ENCODE results near the gene RFESD. TPM values are rescaled to one million over a fixed set of nuclear protein-coding genes. Genes with fewer than 3 reads are reported as not detected.
A peak's percentile ranks its signal among the peaks of the same experiment; 100 is the strongest.

RFESD gene
- total RNA-seq, 1 donor = 4.7 TPM

DNA sequence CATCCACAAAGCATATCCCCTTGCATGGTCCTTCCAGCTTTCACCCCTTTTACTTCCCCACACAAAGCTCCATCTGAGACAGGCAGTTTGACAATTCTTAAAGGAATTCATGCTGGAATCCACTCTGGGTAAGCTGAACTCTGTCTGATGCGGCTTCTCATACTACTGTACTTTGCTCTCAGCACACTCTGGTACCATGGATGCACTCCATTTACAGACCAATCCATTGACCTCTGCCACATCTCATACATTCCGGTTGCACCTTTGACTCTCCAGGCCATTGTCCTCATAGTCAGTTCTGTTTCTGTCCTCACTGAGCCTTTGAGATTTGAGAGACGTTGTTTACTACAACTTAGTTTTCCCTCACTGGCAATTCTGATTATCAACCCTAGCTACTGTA lies 24.0 kb downstream of the RFESD start:
- H3K4me3 ChIP-seq (ENCODE audit: low read depth, low read length) = no peak overlapping the region
- TF ChIP-seq, protein P1, sequence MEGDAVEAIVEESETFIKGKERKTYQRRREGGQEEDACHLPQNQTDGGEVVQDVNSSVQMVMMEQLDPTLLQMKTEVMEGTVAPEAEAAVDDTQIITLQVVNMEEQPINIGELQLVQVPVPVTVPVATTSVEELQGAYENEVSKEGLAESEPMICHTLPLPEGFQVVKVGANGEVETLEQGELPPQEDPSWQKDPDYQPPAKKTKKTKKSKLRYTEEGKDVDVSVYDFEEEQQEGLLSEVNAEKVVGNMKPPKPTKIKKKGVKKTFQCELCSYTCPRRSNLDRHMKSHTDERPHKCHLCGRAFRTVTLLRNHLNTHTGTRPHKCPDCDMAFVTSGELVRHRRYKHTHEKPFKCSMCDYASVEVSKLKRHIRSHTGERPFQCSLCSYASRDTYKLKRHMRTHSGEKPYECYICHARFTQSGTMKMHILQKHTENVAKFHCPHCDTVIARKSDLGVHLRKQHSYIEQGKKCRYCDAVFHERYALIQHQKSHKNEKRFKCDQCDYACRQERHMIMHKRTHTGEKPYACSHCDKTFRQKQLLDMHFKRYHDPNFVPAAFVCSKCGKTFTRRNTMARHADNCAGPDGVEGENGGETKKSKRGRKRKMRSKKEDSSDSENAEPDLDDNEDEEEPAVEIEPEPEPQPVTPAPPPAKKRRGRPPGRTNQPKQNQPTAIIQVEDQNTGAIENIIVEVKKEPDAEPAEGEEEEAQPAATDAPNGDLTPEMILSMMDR (IDR thresholded peaks at IDR 0.05; ENCODE audit: insufficient read depth, low read length) = no peak
- DNase-seq (ENCODE audit: low read depth) = peak; percentile 18

DNA sequence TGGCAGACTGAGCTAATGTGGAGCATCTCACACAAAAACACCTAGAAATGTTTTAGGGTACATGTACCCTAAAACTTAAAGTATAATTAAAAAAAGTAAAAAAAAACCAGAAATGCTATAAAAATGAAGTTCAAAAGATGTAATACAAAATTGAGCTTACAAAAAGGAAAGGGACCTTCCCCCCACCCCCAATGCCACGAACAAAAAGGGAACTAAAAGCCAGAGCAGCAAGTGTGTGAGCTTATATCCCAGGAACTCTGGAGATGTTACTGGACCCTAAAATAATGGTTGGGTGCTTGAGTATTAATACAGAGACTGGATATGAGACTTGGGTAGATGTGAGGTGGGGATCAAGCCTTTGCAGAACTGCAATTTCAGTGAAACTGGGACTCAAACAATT lies 25.2 kb downstream of the RFESD start:
- no peak for DNase-seq (ENCODE audit: low read depth)
- TF ChIP-seq, protein P1 (IDR thresholded peaks at IDR 0.05; ENCODE audit: insufficient read depth, low read length) = no peak
- no peak overlapping the region for H3K4me3 ChIP-seq (ENCODE audit: low read depth, low read length)

DNA sequence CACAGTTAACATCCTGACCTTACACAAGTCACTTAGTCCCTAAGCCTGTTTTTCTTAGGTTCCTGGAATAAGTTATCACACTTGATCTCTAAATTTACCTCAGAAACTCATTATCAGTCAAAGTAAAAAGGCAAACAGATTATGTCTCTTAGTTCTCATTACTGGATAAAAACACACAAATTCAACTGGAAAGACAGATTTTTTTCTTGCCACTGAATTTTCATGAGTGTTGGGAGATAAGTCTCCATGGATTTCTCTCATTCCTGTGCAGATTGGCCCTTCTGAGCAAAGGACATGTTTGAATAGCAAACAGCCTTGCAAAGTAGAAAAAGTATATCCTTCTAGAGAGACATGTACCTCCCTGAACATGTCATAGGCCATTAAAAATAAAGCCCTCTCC lies 26.1 kb downstream of the RFESD start:
- DNase-seq (ENCODE audit: low read depth) = no peak
- H3K4me3 ChIP-seq (ENCODE audit: low read depth, low read length) = no peak overlapping the region
- TF ChIP-seq, protein P1 (IDR thresholded peaks at IDR 0.05; ENCODE audit: insufficient read depth, low read length) = no peak

DNA sequence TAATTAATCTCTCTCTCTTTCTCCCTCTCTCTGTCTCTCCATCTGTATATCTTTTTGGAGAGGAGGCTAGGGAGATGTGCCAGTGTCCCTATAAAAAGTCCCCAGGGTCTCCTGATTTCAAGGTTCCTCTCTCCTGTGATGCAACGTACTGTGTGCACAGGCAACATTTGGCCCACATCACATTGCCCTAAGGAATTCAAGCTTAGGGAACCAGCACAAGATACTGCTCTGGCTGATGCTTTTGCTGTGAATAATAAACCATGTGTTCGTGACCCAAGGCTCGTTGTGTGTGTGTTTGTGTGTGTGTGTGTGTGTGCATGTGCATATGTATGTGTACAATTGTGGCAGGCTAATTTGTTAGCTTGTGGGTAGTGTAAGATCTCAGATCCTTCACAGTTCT lies 26.5 kb downstream of the RFESD start:
- DNase-seq (ENCODE audit: low read depth) = peak; percentile 69
- no peak overlapping the region for H3K4me3 ChIP-seq (ENCODE audit: low read depth, low read length)
- TF ChIP-seq, protein P1 (IDR thresholded peaks at IDR 0.05; ENCODE audit: insufficient read depth, low read length) = no peak

DNA sequence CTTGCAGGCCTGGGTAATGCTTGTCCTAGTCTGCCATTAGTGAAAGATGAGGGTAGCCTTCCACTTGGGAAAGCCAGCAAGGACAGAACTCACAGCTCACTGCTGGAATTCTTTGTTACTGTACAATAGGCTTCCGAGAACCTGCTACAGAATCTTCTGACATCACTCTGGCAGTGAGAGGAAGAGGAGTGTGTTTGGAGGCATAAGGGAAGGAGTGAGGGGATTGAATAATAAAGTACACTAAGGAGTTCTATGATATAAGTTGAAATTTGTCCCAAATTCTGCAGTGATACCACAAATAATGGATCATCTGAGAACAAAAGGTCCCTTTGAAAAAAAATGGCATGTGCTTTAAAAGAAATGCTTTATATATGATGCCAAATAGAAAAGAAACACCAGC lies 36.3 kb downstream of the RFESD start, which contains the start of gene SPATA9:
SPATA9 (minus strand) TSS at position 101 of the 400 bp plus-strand sequence. CDS start 137 bp downstream, outside the sequence.
- no peak for DNase-seq (ENCODE audit: low read depth)
- TF ChIP-seq, protein P1 (IDR thresholded peaks at IDR 0.05; ENCODE audit: insufficient read depth, low read length) = no peak
- no peak within 1 kb of the TSS for H3K4me3 ChIP-seq (ENCODE audit: low read depth, low read length)

DNA sequence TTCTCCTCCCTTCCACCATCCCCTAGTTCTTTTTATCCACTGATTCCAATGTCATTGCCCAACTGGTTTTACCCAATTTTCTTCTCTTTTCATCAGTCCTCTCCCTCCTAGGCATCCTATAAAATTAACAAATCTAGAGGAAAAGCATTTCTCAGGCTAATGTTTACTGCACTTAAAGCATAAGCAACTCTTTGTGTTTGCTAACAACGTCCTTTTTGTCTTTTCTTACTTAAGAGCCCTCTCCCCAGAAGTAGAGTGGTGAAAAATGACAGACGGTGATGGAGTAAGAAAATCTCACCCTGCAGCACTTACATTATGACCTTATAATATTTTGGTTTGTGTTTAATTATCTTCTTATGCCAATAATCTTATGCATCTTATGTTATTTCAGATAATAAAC lies 37.8 kb downstream of the RFESD start:
- no peak for DNase-seq (ENCODE audit: low read depth)
- H3K4me3 ChIP-seq (ENCODE audit: low read depth, low read length) = no peak overlapping the region
- TF ChIP-seq, protein P1 (IDR thresholded peaks at IDR 0.05; ENCODE audit: insufficient read depth, low read length) = no peak

DNA sequence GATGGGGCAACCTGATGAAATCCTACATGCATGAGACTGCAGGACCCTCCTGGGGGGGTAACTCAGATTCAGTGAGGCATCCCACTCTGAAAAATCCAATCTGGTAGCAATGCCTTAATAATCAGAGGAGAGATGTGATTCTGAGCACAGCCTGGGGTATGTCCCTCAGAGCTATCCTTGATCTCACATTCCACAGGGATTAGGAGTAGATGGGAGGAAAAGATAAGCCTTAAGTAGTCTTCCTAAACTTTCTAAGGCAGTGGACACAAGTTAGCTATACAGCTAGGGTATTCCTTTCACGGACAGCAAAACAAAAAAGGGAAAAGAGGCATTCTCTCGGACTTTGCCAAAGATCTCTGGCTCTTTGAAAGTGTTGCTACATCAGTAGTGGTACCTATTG lies 40.1 kb downstream of the RFESD start:
- H3K4me3 ChIP-seq (ENCODE audit: low read depth, low read length) = no peak overlapping the region
- TF ChIP-seq, protein P1 (IDR thresholded peaks at IDR 0.05; ENCODE audit: insufficient read depth, low read length) = no peak
- peak; percentile 11 for DNase-seq (ENCODE audit: low read depth)
